ENCODE data around the gene SDK1.

SDK1 gene

GRCh38 chr7:4288791-4289394, 987.8 kb downstream of the SDK1 start:
- H3K4me3 ChIP-seq (ENCODE audit: low read depth, low read length): no peak overlapping the region
- no peaks in the 10 kb centered on the region for H3K36me3 ChIP-seq
- no peaks in the 10 kb centered on the region for H3K9me3 ChIP-seq
- DNase-seq: no peak
- H3K4me1 ChIP-seq: no peaks in the 10 kb centered on the region
- no peak for TF ChIP-seq CTCF (IDR thresholded peaks at IDR 0.05; ENCODE audit: low read depth, low read length)
- no peaks in the 10 kb centered on the region for H3K27me3 ChIP-seq

- H3K4me3 ChIP-seq (ENCODE audit: low read depth, low read length): no peak overlapping the region
- TF ChIP-seq CTCF (IDR thresholded peaks at IDR 0.05; ENCODE audit: low read depth, low read length): no peak
Measured at GRCh38 chr7:4297165-4297917, 996.3 kb downstream of the SDK1 start.

GRCh38 chr7:4297918-4298219, 996.8 kb downstream of the SDK1 start:
- H3K4me3 ChIP-seq (ENCODE audit: low read depth, low read length): no peak overlapping the region
- H3K36me3 ChIP-seq: no peaks in the 10 kb centered on the region
- H3K9me3 ChIP-seq: no peaks in the 10 kb centered on the region
- H3K4me1 ChIP-seq: no peaks in the 10 kb centered on the region
- no peak for DNase-seq
- no peak for TF ChIP-seq CTCF (IDR thresholded peaks at IDR 0.05; ENCODE audit: low read depth, low read length)
- H3K27me3 ChIP-seq: no peaks in the 10 kb centered on the region

More at GRCh38 chr7:4297165-4297917, 996.3 kb downstream of the SDK1 start:
- no peaks in the 10 kb centered on the region for H3K4me1 ChIP-seq
- no peaks in the 10 kb centered on the region for H3K9me3 ChIP-seq
- no peak for DNase-seq
- no peaks in the 10 kb centered on the region for H3K36me3 ChIP-seq
- no peaks in the 10 kb centered on the region for H3K27me3 ChIP-seq

- TF ChIP-seq CTCF (IDR thresholded peaks at IDR 0.05; ENCODE audit: low read depth, low read length): no peak
- no peaks in the 10 kb centered on the region for H3K36me3 ChIP-seq
- H3K4me1 ChIP-seq: no peaks in the 10 kb centered on the region
- no peaks in the 10 kb centered on the region for H3K27me3 ChIP-seq
- no peak for DNase-seq
- no peak overlapping the region for H3K4me3 ChIP-seq (ENCODE audit: low read depth, low read length)
- no peaks in the 10 kb centered on the region; the same call in 1 of the 2 replicates for H3K9me3 ChIP-seq
Measured at GRCh38 chr7:4299431-4299830, 998.4 kb downstream of the SDK1 start.

GRCh38 chr7:4302203-4302905, 1001.3 kb downstream of the SDK1 start:
- TF ChIP-seq CTCF (IDR thresholded peaks at IDR 0.05; ENCODE audit: low read depth, low read length): no peak
- DNase-seq: no peak
- no peaks in the 10 kb centered on the region for H3K4me1 ChIP-seq
- H3K27me3 ChIP-seq: no peaks in the 10 kb centered on the region
- no peak overlapping the region for H3K4me3 ChIP-seq (ENCODE audit: low read depth, low read length)
- H3K36me3 ChIP-seq: no peaks in the 10 kb centered on the region
- no peaks in the 10 kb centered on the region; the same call in 1 of the 2 replicates for H3K9me3 ChIP-seq
